ENCODE measurements around the gene MLH3.

DNA sequence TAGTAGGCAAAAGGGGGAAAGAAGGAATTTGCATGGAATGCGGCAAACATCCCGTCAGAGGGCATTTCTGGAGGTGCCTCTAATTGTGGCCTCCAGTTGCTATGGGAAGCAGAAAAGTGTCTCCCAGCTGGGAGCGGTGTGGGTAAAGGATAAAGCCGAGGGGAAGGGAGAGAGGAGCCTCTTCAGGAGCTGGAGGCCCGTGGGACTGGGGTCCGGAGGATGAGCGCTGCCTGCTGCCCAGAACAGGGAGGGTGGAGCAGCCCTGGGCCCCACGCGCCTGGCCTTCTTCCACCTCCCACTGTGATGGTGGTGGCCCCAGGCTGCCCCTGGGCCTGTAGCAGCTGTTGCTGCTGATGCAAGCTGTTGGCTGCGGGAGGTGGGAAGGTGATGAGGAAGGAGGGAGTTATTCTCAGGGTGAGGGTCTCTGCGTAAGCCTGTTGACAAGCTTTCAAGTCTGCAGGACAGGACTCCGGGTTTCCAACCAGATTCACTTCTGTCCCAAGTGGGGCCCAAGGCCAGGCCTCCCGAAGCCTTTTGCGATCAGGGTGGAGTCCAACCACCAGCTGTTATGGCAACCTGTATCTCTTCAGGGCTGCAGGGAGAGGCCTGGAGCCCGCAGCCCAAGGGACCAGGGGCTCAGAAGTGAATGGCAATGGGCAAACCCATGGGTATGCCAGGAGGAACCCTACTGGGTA, 76.8 kb downstream of the MLH3 start:
- TF ChIP-seq EZH2 (IDR thresholded peaks at IDR 0.05; ENCODE audit: low read length, unreplicated experiment) (no peak), EZH2phosphoT487 (IDR thresholded peaks at IDR 0.05; ENCODE audit: borderline replicate concordance, low read length) (no peak)
- TF ChIP-seq, protein P1, sequence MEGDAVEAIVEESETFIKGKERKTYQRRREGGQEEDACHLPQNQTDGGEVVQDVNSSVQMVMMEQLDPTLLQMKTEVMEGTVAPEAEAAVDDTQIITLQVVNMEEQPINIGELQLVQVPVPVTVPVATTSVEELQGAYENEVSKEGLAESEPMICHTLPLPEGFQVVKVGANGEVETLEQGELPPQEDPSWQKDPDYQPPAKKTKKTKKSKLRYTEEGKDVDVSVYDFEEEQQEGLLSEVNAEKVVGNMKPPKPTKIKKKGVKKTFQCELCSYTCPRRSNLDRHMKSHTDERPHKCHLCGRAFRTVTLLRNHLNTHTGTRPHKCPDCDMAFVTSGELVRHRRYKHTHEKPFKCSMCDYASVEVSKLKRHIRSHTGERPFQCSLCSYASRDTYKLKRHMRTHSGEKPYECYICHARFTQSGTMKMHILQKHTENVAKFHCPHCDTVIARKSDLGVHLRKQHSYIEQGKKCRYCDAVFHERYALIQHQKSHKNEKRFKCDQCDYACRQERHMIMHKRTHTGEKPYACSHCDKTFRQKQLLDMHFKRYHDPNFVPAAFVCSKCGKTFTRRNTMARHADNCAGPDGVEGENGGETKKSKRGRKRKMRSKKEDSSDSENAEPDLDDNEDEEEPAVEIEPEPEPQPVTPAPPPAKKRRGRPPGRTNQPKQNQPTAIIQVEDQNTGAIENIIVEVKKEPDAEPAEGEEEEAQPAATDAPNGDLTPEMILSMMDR (conservative IDR thresholded peaks at IDR 0.05; ENCODE audit: low read depth, low read length), result no peak
